ENCODE data around the gene CATSPER4.

Gene CATSPER4

GRCh38 chr1:26182383-26182696 is 8.1 kb upstream of the CATSPER4 start:
- no peak for TF ChIP-seq CTCF (IDR thresholded peaks at IDR 0.05; ENCODE audit: borderline replicate concordance, control extremely low read depth, extremely low read depth, insufficient read depth, missing control alignments)
- in situ Hi-C loops (cut with MboI; ENCODE audit: low sequenced_read_pairs, unreplicated experiment) = no loop called here
- DNase-seq (ENCODE audit: low spot score) = no peak

GRCh38 chr1:26184086-26184485 is 6.3 kb upstream of the CATSPER4 start:
- TF ChIP-seq CTCF (IDR thresholded peaks at IDR 0.05; ENCODE audit: borderline replicate concordance, control extremely low read depth, extremely low read depth, insufficient read depth, missing control alignments) = no peak
- in situ Hi-C loops (cut with MboI; ENCODE audit: low sequenced_read_pairs, unreplicated experiment) = no loop called here
- no peak for DNase-seq (ENCODE audit: low spot score)

GRCh38 chr1:26184883-26185282 is 5.5 kb upstream of the CATSPER4 start:
- no peak for TF ChIP-seq CTCF (IDR thresholded peaks at IDR 0.05; ENCODE audit: borderline replicate concordance, control extremely low read depth, extremely low read depth, insufficient read depth, missing control alignments)
- no peak for DNase-seq (ENCODE audit: low spot score)
- in situ Hi-C loops (cut with MboI; ENCODE audit: low sequenced_read_pairs, unreplicated experiment) = no loop called here

GRCh38 chr1:26187882-26188281 is 2.5 kb upstream of the CATSPER4 start:
- in situ Hi-C loops (cut with MboI; ENCODE audit: low sequenced_read_pairs, unreplicated experiment) = no loop called here
- no peak for TF ChIP-seq CTCF (IDR thresholded peaks at IDR 0.05; ENCODE audit: borderline replicate concordance, control extremely low read depth, extremely low read depth, insufficient read depth, missing control alignments)
- no peak for DNase-seq (ENCODE audit: low spot score)

GRCh38 chr1:26188477-26188876 is 1.9 kb upstream of the CATSPER4 start:
- TF ChIP-seq CTCF (IDR thresholded peaks at IDR 0.05; ENCODE audit: borderline replicate concordance, control extremely low read depth, extremely low read depth, insufficient read depth, missing control alignments) = no peak
- in situ Hi-C loops (cut with MboI; ENCODE audit: low sequenced_read_pairs, unreplicated experiment) = no loop called here
- no peak for DNase-seq (ENCODE audit: low spot score)

GRCh38 chr1:26189331-26189730 is 1.1 kb upstream of the CATSPER4 start:
- in situ Hi-C loops (cut with MboI; ENCODE audit: low sequenced_read_pairs, unreplicated experiment) = no loop called here
- no peak for TF ChIP-seq CTCF (IDR thresholded peaks at IDR 0.05; ENCODE audit: borderline replicate concordance, control extremely low read depth, extremely low read depth, insufficient read depth, missing control alignments)
- DNase-seq (ENCODE audit: low spot score) = no peak

GRCh38 chr1:26189751-26190275 is 589 bp upstream of the CATSPER4 start:
- in situ Hi-C loops (cut with MboI; ENCODE audit: low sequenced_read_pairs, unreplicated experiment) = no loop called here
- DNase-seq (ENCODE audit: low spot score) = no peak
- TF ChIP-seq CTCF (IDR thresholded peaks at IDR 0.05; ENCODE audit: borderline replicate concordance, control extremely low read depth, extremely low read depth, insufficient read depth, missing control alignments) = no peak

Measured in GM13976 (cell line).